Right atrium auricular region (tissue), 2 donors: ENCODE measurements around the gene DPP6. TPM values are rescaled to one million over a fixed set of nuclear protein-coding genes. Genes with fewer than 3 reads are reported as not detected.

Experiments used
- DNase-seq: peaks from one replicate; pipeline ENCODE4 v3.0.0-alpha.2; 2019; ENCODE audit warnings: low spot score
- H3K27ac ChIP-seq, 2 donors: fragments of 200-600 bp; sonication (generic); 1 replicate in 1 of 2; 2 replicates in 1 of 2; pipeline ENCODE4 v1.5.1; 2016 to 2019
- H3K27me3 ChIP-seq, 2 donors: fragments of 200-600 bp; sonication (generic); one replicate each; pipeline versions ENCODE4 v1.5.1 to v1.6.0; 2017 to 2019
- H3K36me3 ChIP-seq: fragments of 200-600 bp; sonication (generic); one replicate; pipeline ENCODE4 v1.5.1; 2016
- H3K4me1 ChIP-seq, 2 donors: fragments of 200-600 bp; sonication (generic); one replicate each; pipeline versions ENCODE4 v1.5.1 to v1.6.0; 2017 to 2019
- H3K4me3 ChIP-seq, 2 donors: fragments of 200-600 bp; sonication (generic); 1 replicate in 1 of 2; 2 replicates in 1 of 2; pipeline ENCODE4 v1.5.1; 2017 to 2019; ENCODE audit warnings: mild to moderate bottlenecking in 1 of 2, moderate library complexity in 1 of 2
- H3K9me3 ChIP-seq, 2 donors: fragments of 200-600 bp; sonication (generic); one replicate each; pipeline ENCODE4 v1.5.1; 2019
- total RNA-seq, 2 donors: library from RNA; depleted of rRNA; stranded (reverse); fragments of >200 nt; gene quantifications; one replicate each; pipeline ENCODE4 v1.1.0, GENCODE V29; 2016
- TF ChIP-seq, protein P1 (sequence below), 2 donors: fragments of 200-600 bp; sonication (generic); IDR thresholded peaks; one replicate each; pipeline ENCODE4 v1.5.1; 2019; ENCODE audit warnings: antibody characterized with exemption in 2 of 2

DPP6 gene
- total RNA-seq, 2 donors from 2014 or later = 0.35 to 0.85 TPM

DNA sequence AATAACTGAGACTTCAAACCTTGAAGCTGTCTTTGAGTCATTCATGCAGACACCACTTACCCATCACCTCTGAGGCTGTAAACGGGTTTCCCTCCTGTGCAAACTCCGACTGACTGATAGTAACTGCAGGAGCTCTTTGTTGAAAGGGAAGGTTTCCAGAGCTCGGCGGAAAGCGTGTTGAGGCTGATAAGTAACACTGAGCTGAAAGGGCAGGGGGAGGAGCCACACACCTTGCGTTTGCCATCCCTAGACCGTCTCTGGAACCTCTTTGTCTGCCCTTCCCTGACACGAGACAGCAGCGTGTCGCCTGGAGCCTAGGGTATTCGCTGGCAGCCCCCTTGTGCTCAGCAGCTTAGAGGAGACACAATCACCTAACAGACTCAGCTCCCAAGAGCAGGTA, 816.7 kb downstream of the DPP6 start:
- Histone ChIP-seq H3K9me3 (no peaks in the 10 kb centered on the region), H3K27me3 (no peaks in the 10 kb centered on the region), H3K36me3 (no peaks in the 10 kb centered on the region), H3K4me1 (no peaks in the 10 kb centered on the region), H3K27ac (no peak overlapping the region), H3K4me3 (no peak overlapping the region)
- TF ChIP-seq, protein P1, sequence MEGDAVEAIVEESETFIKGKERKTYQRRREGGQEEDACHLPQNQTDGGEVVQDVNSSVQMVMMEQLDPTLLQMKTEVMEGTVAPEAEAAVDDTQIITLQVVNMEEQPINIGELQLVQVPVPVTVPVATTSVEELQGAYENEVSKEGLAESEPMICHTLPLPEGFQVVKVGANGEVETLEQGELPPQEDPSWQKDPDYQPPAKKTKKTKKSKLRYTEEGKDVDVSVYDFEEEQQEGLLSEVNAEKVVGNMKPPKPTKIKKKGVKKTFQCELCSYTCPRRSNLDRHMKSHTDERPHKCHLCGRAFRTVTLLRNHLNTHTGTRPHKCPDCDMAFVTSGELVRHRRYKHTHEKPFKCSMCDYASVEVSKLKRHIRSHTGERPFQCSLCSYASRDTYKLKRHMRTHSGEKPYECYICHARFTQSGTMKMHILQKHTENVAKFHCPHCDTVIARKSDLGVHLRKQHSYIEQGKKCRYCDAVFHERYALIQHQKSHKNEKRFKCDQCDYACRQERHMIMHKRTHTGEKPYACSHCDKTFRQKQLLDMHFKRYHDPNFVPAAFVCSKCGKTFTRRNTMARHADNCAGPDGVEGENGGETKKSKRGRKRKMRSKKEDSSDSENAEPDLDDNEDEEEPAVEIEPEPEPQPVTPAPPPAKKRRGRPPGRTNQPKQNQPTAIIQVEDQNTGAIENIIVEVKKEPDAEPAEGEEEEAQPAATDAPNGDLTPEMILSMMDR (IDR thresholded peaks at IDR 0.05) = no peak
- no peak for DNase-seq

DNA sequence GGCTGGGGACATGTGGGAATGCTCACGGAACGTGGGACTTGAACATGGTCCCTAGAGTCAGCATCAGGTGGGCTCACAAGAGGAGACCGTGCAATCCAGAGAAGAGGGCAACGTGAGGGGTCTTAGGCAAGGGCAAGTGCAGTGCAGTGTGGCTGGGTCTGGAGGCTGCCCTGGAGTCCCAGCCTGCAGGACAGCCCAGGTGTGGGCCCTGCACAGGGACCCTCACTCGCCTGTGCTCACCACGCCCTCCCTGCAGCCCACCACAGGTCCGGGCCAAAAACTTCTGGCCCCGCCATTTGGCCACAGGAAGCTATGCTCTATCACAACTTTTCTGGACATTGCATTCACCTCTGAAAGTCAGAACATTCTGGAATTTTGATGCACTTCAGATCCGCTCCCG, 817.2 kb downstream of the DPP6 start:
- H3K4me1 ChIP-seq = no peaks in the 10 kb centered on the region
- H3K27me3 ChIP-seq = no peaks in the 10 kb centered on the region
- H3K27ac ChIP-seq = no peak overlapping the region
- TF ChIP-seq, protein P1 (IDR thresholded peaks at IDR 0.05) = no peak
- DNase-seq = no peak
- H3K4me3 ChIP-seq = no peak overlapping the region
- no peaks in the 10 kb centered on the region for H3K36me3 ChIP-seq
- no peaks in the 10 kb centered on the region for H3K9me3 ChIP-seq

DNA sequence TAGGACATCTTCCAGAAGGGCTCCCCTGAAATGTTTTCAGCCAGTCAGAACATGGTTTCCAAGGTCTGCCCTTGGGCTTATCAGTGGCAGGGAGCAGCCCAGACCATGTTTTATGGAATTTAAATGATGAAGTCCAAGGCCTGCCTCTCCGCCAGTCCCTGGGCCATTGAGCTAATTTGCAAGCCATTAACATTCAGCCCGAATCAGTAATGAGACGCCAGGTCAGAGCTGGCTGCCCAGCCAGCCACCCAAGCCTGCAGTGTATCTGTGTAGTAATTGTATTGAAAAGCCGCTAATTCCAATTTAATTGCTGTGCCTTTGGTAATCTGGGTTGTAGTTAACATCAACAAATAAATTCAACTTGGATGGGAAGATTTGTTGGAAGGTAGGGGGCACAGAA, 819.3 kb downstream of the DPP6 start:
- no peak overlapping the region for H3K27ac ChIP-seq
- TF ChIP-seq, protein P1 (IDR thresholded peaks at IDR 0.05) = no peak
- no peaks in the 10 kb centered on the region for H3K36me3 ChIP-seq
- H3K9me3 ChIP-seq = no peaks in the 10 kb centered on the region
- no peaks in the 10 kb centered on the region for H3K4me1 ChIP-seq
- no peak overlapping the region for H3K4me3 ChIP-seq
- DNase-seq = no peak
- H3K27me3 ChIP-seq = no peaks in the 10 kb centered on the region

DNA sequence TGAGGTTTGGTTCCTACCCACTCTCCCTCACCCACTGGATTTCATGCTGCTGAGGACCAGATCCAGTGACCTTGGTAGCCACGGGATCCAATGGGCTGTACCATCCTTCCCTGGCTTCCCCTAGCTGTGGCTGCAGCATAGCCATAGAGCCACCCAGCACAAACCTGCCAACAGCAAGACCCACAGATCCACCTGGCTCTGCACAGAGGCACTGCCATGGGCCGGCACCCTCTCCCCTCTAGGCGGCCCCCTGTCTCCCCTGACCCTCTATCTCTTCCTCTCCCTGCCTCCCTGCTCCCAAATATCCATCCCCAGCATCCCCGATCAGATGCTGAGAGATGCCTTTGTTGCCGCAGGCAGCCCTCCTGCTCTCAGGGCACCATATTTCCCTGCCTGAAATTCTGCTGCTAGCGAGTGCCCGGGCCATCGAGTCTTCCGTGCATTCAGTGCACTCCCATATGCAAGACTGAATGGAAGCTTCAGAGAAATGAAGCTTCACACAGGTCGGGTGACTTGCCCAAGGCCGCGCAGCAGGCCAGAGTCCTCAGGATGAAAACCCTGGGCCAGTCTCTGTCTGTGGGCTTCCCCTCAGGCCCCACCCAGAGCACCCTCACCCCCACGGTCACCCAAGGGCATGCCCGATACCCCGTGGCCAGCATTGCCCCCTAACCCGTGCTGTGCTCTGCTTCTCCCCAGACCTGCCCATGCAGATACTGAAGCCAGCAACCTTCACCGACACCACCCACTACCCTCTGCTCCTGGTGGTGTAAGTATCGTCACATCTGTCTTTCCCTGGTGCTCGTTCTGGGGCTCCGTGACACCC, 819.9 kb downstream of the DPP6 start:
- H3K27me3 ChIP-seq = no peaks in the 10 kb centered on the region
- H3K9me3 ChIP-seq = no peaks in the 10 kb centered on the region
- H3K4me3 ChIP-seq = no peak overlapping the region
- no peak overlapping the region for H3K27ac ChIP-seq
- H3K36me3 ChIP-seq = no peaks in the 10 kb centered on the region
- no peaks in the 10 kb centered on the region for H3K4me1 ChIP-seq
- no peak for DNase-seq
- TF ChIP-seq, protein P1 (IDR thresholded peaks at IDR 0.05) = no peak

DNA sequence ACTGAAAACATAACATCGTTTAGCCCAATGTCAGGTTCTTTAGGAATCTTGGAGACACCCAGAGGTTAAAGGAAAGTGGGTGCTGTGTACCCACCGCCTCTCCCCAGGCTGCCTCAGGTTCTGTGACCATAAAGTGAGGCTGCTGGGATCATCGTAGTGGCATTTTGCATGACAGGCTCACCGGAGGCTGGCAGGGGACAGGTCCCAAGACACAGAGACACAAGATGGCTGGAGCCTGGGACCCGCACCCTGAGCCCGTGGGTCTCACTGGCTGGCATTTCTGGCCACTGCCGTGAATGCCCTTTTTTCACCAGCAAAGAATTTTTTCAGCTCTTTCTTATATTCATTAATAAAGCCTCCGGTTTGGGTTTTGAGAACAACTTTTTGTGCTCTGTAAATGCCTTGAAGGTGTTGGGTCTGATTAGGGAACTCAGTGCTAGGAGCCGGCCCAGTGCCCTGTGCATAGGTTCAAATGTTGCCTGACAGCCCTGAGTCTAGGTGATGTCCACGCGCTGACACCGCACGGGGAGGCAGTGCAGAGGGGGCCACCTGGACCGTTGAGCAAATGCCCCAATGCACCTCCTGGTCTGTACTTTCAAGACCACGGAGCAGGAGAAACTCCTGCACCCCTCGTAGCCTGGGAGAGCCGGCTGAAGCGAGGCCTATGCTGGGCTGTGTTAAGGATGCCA, 820.8 kb downstream of the DPP6 start:
- H3K27me3 ChIP-seq = no peaks in the 10 kb centered on the region

More for the DNA sequence above, 820.8 kb downstream of the DPP6 start:
- H3K36me3 ChIP-seq = no peaks in the 10 kb centered on the region
- no peak overlapping the region for H3K27ac ChIP-seq
- no peak overlapping the region for H3K4me3 ChIP-seq
- DNase-seq = no peak
- no peaks in the 10 kb centered on the region for H3K4me1 ChIP-seq
- H3K9me3 ChIP-seq = no peaks in the 10 kb centered on the region
- TF ChIP-seq, protein P1 (IDR thresholded peaks at IDR 0.05) = no peak
